Measurements from ENCODE around the gene MOV10. TPM values are rescaled to one million over a fixed set of nuclear protein-coding genes. Genes with fewer than 3 reads are reported as not detected.

The MOV10 gene
- total RNA-seq, 4 donors from 2014 or later: 21.7 to 47.1 (median 36.1) TPM

DNA sequence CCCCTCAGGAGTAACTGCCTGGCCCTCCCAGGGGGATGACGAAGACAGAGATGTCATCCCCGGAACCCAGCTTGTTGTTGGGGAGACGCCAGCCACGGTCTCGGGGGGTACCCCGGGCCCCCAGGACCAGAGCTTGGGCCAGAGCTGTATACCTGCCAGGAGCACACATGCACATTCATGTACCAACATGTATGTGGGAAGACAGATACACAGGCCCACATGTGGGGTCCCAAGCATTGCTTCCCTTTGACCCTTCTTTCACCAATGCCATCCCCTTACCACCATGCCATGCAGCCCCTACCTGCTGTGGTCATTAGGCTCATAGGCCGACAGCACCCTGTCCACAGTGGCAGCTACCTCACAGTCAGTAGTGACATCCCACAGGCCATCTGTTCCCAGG is 35.7 kb downstream of the MOV10 start:
- ATAC-seq (ENCODE audit: low FRiP score): no peak
- TF ChIP-seq, protein P1, sequence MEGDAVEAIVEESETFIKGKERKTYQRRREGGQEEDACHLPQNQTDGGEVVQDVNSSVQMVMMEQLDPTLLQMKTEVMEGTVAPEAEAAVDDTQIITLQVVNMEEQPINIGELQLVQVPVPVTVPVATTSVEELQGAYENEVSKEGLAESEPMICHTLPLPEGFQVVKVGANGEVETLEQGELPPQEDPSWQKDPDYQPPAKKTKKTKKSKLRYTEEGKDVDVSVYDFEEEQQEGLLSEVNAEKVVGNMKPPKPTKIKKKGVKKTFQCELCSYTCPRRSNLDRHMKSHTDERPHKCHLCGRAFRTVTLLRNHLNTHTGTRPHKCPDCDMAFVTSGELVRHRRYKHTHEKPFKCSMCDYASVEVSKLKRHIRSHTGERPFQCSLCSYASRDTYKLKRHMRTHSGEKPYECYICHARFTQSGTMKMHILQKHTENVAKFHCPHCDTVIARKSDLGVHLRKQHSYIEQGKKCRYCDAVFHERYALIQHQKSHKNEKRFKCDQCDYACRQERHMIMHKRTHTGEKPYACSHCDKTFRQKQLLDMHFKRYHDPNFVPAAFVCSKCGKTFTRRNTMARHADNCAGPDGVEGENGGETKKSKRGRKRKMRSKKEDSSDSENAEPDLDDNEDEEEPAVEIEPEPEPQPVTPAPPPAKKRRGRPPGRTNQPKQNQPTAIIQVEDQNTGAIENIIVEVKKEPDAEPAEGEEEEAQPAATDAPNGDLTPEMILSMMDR (IDR thresholded peaks at IDR 0.05): no peak
- no peak for DNase-seq (ENCODE audit: low spot score)

DNA sequence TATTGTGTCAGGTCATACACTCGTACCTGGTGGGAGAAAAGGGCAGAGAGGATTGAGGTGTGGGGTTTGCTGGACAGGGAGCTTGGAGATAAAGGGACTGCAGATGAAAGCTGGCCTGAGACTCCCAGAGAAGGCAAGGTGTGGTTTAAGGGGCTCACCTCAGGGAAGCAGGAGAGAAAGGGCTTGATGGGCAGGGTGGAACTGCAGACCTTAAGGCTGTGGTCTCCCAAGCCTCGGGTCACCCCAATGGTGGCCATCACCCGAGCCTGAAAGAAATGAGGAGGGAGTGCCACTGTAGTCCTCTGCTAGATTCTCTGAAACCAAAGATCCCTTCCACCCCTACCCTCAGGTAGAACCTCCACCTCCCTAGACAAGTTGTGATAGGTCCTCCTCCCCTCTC is 36.1 kb downstream of the MOV10 start:
- DNase-seq (ENCODE audit: low spot score) (no peak), ATAC-seq (ENCODE audit: low FRiP score) (no peak)
- TF ChIP-seq, protein P1 (IDR thresholded peaks at IDR 0.05): no peak

GRCh38 chr1:112711041-112711440 is 36.6 kb downstream of the MOV10 start:
- no peak for ATAC-seq (ENCODE audit: low FRiP score)
- no peak for DNase-seq (ENCODE audit: low spot score)
- TF ChIP-seq, protein P1 (IDR thresholded peaks at IDR 0.05): no peak

GRCh38 chr1:112711670-112712069 is 37.2 kb downstream of the MOV10 start:
- DNase-seq (ENCODE audit: low spot score): no peak
- TF ChIP-seq, protein P1 (IDR thresholded peaks at IDR 0.05): no peak
- no peak for ATAC-seq (ENCODE audit: low FRiP score)

DNA sequence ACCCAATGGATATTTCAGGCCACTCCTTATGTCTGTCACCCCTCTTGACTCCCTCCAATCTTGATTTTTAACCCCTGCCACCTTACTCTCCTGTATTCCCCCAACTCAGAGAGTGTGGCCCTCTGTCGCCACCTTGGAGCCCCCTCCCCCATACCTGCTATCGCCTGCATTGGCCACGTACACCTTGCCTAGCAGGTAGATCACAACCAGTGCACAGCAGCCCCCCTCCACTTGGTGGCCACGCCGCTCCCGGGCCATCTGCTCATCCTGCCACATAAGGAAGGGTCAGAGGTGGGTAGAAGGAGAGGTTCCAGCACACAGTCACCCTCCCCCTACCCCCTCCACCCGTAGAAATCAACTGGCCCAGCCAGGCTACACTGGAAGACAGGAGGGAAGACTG is 37.7 kb downstream of the MOV10 start:
- DNase-seq (ENCODE audit: low spot score): no peak
- TF ChIP-seq, protein P1 (IDR thresholded peaks at IDR 0.05): no peak

GRCh38 chr1:112712701-112713128 is 38.3 kb downstream of the MOV10 start:
- DNase-seq (ENCODE audit: low spot score) (no peak), ATAC-seq (ENCODE audit: low FRiP score) (no peak)
- TF ChIP-seq, protein P1 (IDR thresholded peaks at IDR 0.05): no peak

More for the DNA sequence above, 37.7 kb downstream of the MOV10 start:
- no peak for ATAC-seq (ENCODE audit: low FRiP score)

- TF ChIP-seq, protein P1 (IDR thresholded peaks at IDR 0.05): no peak
- DNase-seq (ENCODE audit: low spot score): no peak
- ATAC-seq (ENCODE audit: low FRiP score): no peak
Measured at GRCh38 chr1:112713466-112714312, 39.2 kb downstream of the MOV10 start.

Data from omental fat pad (tissue), 4 donors.